Activated naive CD4-positive, alpha-beta T cell treated with anti-CD3 and anti-CD28 coated beads, Interleukin-2, amount 50 U/mL, for 16 hours (primary cell): Measurements from ENCODE around the gene HBM.
"Not testable (repeated sequence)": the region's sequence is repeated elsewhere in the genome, so short reads cannot be mapped to it uniquely, and the experiment has no call there.

ENCODE experiments used
- DNase-seq: peaks from one replicate; pipeline ENCODE4 v3.0.0-alpha.2; 2020

The HBM gene

GRCh38 chr16:188674-189073 is 22.9 kb downstream of the HBM start:
- no peak for DNase-seq

DNA sequence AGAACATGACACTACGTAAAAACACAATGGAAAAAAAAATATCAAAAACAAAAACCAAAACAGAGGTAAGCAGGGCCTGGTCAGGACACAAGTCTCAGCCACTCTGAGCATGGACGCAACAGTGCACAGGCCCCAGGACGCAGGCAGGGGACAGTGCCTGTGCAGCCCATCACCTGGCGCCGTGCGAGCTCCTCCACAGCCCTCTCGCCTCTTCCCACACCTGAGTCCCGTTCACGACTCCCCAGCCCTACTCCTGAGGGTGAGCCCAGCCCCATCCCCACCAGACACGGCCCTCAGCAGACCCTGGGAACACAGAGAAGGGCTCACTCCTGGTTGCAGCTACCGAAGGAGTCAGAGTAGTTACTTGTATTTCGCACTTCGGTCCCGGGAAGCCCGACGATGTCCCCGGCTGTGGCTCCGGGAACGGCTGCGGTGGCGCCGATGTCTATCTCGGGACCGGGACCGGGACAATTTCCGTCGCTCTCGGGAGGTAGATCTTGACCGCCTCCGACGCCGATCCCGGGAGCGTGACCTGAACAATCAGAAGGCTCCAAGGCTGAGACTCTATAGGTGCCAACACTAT is 23.9 kb downstream of the HBM start:
- no peak for DNase-seq

DNA sequence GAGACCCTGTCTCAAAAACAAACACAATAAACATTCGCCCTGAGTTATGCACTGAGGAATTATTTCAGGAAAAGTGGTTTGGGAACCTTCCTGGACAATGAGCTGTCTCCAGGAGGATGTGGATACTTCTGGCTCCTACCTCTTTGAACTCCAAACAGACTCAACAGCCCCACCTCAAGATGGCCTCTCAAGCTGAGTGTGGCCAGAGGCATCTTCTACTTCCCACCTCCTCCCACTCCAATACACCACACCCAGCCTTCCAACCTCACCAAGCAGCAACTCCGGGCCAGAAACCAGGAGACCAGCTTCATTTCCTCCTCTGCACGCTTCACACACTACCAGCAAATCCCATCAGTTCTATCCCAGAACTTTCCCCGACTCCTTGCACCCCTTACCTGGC is 26.1 kb downstream of the HBM start:
- no peak for DNase-seq

GRCh38 chr16:192686-193085 is 26.9 kb downstream of the HBM start:
- DNase-seq, result no peak

- DNase-seq, result no peak
These were observed 27.7 kb downstream of the HBM start for GRCh38 chr16:193441-193840.

- DNase-seq, result no peak
These were observed 28.7 kb downstream of the HBM start for GRCh38 chr16:194516-194915.

DNA sequence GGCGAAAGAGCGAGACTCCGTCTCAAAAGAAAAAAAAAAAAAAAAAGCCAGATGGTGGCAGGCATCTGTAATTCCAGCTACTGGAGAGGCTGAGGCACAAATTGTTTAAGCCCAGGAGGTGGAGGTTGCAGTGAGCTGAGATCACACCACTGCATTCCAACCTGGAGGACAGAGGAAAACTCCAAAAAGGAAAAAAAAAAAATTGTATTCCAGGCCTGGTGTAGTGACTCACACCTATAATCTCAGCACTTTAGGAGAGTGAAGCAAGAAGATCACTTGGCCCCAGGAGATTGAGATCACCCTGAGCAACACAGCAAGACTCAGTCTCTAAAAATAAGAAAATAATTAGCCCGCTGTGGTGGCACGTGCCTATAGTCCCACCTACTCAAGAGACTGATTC is 34.6 kb downstream of the HBM start:
- no peak for DNase-seq

GRCh38 chr16:203246-203645 is 37.5 kb downstream of the HBM start:
- no peak for DNase-seq

DNA sequence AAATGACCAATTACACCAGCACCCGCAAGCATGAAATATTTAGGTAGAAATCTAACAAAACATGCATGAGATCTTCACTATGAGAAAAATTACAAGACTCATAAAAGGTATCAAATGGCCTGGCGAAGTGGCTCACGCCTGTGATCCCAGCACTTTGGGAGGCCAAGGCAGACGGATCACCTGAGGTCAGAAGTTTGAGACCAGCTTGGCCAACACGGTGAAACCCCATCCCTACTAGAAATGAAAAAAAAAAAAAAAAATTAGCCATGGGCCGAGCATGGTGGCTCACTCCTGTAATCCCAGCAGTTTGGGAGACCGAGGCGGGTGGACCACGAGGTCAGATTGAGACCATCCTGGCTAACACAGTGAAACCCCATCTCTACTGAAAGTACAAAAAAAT is 38.3 kb downstream of the HBM start:
- DNase-seq, result not testable (repeated sequence)

- not testable (repeated sequence) for DNase-seq
These were observed 43.6 kb downstream of the HBM start for GRCh38 chr16:209359-209758.

GRCh38 chr16:211631-212180 is 45.9 kb downstream of the HBM start:
- not testable (repeated sequence) for DNase-seq

DNA sequence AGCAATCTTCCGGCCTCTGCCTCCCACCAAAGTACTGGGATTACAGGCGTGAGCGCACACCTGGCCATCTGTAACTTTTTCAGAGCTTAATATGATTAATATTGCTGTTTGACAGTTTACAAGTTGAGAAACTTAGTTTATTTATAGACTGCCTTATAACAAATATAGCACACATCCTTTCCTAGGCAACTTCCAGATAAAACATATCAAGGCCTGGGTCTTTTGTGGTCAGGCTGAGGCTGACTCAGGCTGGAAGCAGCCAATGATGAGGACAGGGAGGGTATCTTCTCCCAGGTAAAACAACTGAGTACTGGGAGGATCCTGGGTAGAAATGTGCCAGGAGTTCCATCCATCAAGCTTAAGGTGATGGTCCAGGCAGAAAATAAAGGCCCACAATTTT is 47.2 kb downstream of the HBM start:
- DNase-seq, result no peak
